Endothelial cell (in vitro differentiated cells): ENCODE data around the gene KIAA1217. TPM values are rescaled to one million over a fixed set of nuclear protein-coding genes. Genes with fewer than 3 reads are reported as not detected.
"Not testable (repeated sequence)": the region's sequence is repeated elsewhere in the genome, so short reads cannot be mapped to it uniquely, and the experiment has no call there.

ENCODE experiments used
- DNase-seq: peaks from one replicate; pipeline ENCODE4 v3.0.0; 2021; ENCODE audit warnings: low spot score
- H3K27ac Mint-ChIP-seq: one replicate; pipeline ENCODE4 v1.8.0; 2021; ENCODE audit warnings: mixed read lengths, inconsistent platforms; ENCODE audit not compliant: unreplicated experiment
- H3K27me3 Mint-ChIP-seq: one replicate; pipeline ENCODE4 v1.8.0; 2021; ENCODE audit warnings: mild to moderate bottlenecking, moderate library complexity, mixed read lengths, inconsistent platforms; ENCODE audit not compliant: unreplicated experiment
- H3K36me3 Mint-ChIP-seq: one replicate; pipeline ENCODE4 v1.8.0; 2021; ENCODE audit warnings: mild to moderate bottlenecking, low read depth, mixed read lengths, inconsistent platforms; ENCODE audit not compliant: unreplicated experiment
- H3K4me1 Mint-ChIP-seq: one replicate; pipeline ENCODE4 v1.8.0; 2021; ENCODE audit warnings: mild to moderate bottlenecking, mixed read lengths, inconsistent platforms; ENCODE audit not compliant: unreplicated experiment
- H3K4me3 Mint-ChIP-seq: one replicate; pipeline ENCODE4 v1.8.0; 2021; ENCODE audit warnings: mild to moderate bottlenecking, mixed read lengths, inconsistent platforms; ENCODE audit not compliant: unreplicated experiment
- H3K9me3 Mint-ChIP-seq: one replicate; pipeline ENCODE4 v1.8.0; 2021; ENCODE audit warnings: mixed read lengths, inconsistent platforms; ENCODE audit not compliant: unreplicated experiment
- CTCF ChIP-seq: fragments of 200-600 bp; sonication (generic); IDR thresholded peaks from one replicate; pipeline ENCODE4 v1.5.0; 2021; ENCODE audit warnings: antibody characterized with exemption; ENCODE audit not compliant: unreplicated experiment
- total RNA-seq: library from RNA; stranded (reverse); fragmentation: NEBNext Ultra II Directional; extraction: Animal tissue kit (Norgen Biotek cat#: 25700); gene quantifications from one replicate; pipeline ENCODE4 v1.2.1, GENCODE V29; 2021; ENCODE audit not compliant: unreplicated experiment

Gene KIAA1217
- total RNA-seq, 1 donor from 2014 or later: 70.8 TPM

GRCh38 chr10:24437302-24437701 lies 228.4 kb downstream of the KIAA1217 start:
- Mint-ChIP-seq H3K27me3 (no peaks in the 10 kb centered on the region), H3K36me3 (peaks cover 45% of the 10 kb centered on the region), H3K9me3 (no peaks in the 10 kb centered on the region), H3K4me3 (no peak overlapping the region), H3K4me1 (peaks cover 17% of the 10 kb centered on the region), H3K27ac (no peak overlapping the region)
- no peak for TF ChIP-seq CTCF
- no peak for DNase-seq

GRCh38 chr10:24438800-24439199 lies 229.9 kb downstream of the KIAA1217 start:
- Mint-ChIP-seq H3K36me3 (peaks cover 39% of the 10 kb centered on the region), H3K9me3 (no peaks in the 10 kb centered on the region), H3K4me1 (peaks cover 17% of the 10 kb centered on the region), H3K4me3 (no peak overlapping the region), H3K27ac (no peak overlapping the region), H3K27me3 (peaks cover 2% of the 10 kb centered on the region)
- no peak for TF ChIP-seq CTCF
- DNase-seq: no peak

- Mint-ChIP-seq H3K27ac (no peak overlapping the region), H3K9me3 (no peaks in the 10 kb centered on the region), H3K4me3 (no peak overlapping the region), H3K4me1 (peaks cover 17% of the 10 kb centered on the region), H3K27me3 (peaks cover 4% of the 10 kb centered on the region), H3K36me3 (peaks cover 38% of the 10 kb centered on the region)
- no peak for TF ChIP-seq CTCF
- no peak for DNase-seq
Measured at GRCh38 chr10:24439935-24440334, 231.0 kb downstream of the KIAA1217 start.

DNA sequence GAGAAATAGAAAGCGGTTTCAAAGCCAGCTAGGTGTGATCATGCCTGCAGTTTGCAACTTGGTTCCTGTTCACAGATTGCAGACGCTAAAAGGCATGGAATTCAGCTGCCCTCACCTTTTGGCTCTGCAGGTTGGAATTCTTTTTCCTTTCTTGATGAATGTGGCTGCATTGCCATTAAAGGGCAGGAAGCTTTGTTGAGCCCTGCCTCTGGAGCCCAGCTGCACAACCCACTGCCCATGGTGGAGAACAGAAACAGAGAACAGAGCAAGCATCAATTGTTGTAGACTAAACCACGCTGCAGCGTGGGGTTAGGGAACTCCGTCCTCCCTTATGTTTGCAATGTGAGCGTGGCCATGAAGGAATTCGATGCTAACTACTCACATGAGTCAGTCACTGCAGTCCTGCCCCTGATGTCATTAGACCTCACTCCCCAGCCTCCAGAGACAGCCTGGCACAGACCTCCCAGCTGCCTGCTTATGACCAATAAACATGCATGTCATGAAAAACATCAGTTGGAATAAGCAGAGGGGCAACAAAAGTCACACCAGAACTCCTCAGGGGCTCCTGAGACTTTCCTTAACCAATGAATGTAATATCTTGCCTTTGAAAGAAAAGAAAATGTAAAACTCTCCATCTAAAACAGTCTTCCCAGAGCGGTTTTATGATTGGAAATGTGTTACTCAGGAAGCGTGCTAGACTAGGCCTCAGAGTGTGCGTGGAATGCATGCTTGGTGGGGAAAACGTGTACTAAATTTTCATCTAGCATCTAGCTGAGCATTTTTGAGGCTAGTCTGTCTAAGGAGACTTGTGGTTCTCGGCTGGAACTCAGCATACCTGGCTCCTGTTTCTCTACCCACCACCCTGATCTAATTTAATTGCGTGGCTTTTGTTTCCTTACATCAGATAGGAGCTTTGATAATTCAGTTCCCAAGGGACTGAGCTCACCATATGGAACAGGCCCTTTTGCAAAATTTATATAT lies 232.2 kb downstream of the KIAA1217 start:
- no peak overlapping the region for H3K27ac Mint-ChIP-seq
- peaks cover 33% of the 10 kb centered on the region for H3K36me3 Mint-ChIP-seq
- no peak for DNase-seq
- H3K9me3 Mint-ChIP-seq: no peaks in the 10 kb centered on the region
- H3K27me3 Mint-ChIP-seq: peaks cover 4% of the 10 kb centered on the region
- no peak overlapping the region for H3K4me3 Mint-ChIP-seq
- TF ChIP-seq CTCF: no peak
- H3K4me1 Mint-ChIP-seq: peaks cover 17% of the 10 kb centered on the region

- no peak overlapping the region for H3K4me3 Mint-ChIP-seq
- peaks cover 4% of the 10 kb centered on the region for H3K27me3 Mint-ChIP-seq
- H3K4me1 Mint-ChIP-seq: peaks cover 17% of the 10 kb centered on the region
- H3K27ac Mint-ChIP-seq: peak overlapping the region; percentile 0
- H3K36me3 Mint-ChIP-seq: peaks cover 37% of the 10 kb centered on the region
- DNase-seq: no peak
- no peaks in the 10 kb centered on the region for H3K9me3 Mint-ChIP-seq
- TF ChIP-seq CTCF: no peak
Measured at GRCh38 chr10:24442234-24442633, 233.3 kb downstream of the KIAA1217 start.

DNA sequence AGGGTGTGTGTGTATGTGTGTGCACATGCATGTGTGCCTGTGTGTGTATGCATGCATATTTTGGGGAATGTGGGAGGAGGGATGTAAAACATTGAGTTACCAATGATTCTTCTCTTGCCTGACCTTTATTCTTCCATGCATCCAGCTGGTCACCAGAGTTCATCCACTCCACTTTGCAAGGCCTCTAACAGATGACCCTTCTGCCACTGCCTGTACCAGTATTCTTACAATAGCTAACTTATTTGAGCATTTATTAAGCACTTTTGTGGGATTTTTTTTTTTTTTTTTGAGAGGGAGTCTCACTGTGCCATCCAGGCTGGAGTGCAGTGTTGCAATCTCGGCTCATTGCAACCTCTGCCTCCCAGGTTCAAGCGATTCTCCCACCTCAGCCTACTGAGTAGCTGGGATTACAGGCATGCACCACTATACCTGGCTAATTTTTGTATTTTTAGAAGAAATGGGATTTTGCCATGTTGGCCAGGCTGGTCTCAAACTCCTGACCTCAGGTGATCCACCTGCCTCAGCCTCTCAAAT lies 233.8 kb downstream of the KIAA1217 start:
- H3K4me3 Mint-ChIP-seq, H3K27ac Mint-ChIP-seq, H3K9me3 Mint-ChIP-seq, H3K27me3 Mint-ChIP-seq, DNase-seq: not testable (repeated sequence)
- Mint-ChIP-seq H3K4me1 (peaks cover 17% of the 10 kb centered on the region), H3K36me3 (peaks cover 37% of the 10 kb centered on the region)
